Spleen (tissue), 11 donors: ENCODE measurements around the gene FARP1. TPM values are rescaled to one million over a fixed set of nuclear protein-coding genes. Genes with fewer than 3 reads are reported as not detected.

ENCODE experiments used
- DNase-seq: peaks from one replicate; pipeline ENCODE4 v3.0.0-alpha.2; 2020
- H3K27ac ChIP-seq, 8 donors: fragments of 200-600 bp; sonication (generic) in 7 of 8; 1 replicate in 4 of 8; 2 replicates in 4 of 8; pipeline versions ENCODE4 v1.5.0 to v1.8.0; 2016 to 2021; ENCODE audit warnings: inconsistent platforms in 4 of 8, mild to moderate bottlenecking in 4 of 8, moderate library complexity in 1 of 8
- H3K27me3 ChIP-seq, 7 donors: fragments of 200-600 bp; sonication (generic) in 6 of 7; replicated peaks in 1 of 7; 1 replicate in 4 of 7; 2 replicates in 3 of 7; pipeline versions ENCODE4 v1.5.0 to v1.8.0; 2016 to 2021; ENCODE audit warnings: inconsistent platforms in 3 of 7, mild to moderate bottlenecking in 1 of 7
- H3K36me3 ChIP-seq, 6 donors: fragments of 200-600 bp; sonication (generic) in 5 of 6; 1 replicate in 4 of 6; 2 replicates in 2 of 6; pipeline versions ENCODE4 v1.5.0 to v1.8.0; 2016 to 2021; ENCODE audit warnings: inconsistent platforms in 2 of 6
- H3K4me1 ChIP-seq, 6 donors: fragments of 200-600 bp; sonication (generic) in 5 of 6; 1 replicate in 3 of 6; 2 replicates in 3 of 6; pipeline versions ENCODE4 v1.5.0 to v1.8.0; 2016 to 2021; ENCODE audit warnings: inconsistent platforms in 3 of 6
- H3K4me3 ChIP-seq, 8 donors: fragments of 200-600 bp; sonication (generic) in 7 of 8; 1 replicate in 4 of 8; 2 replicates in 4 of 8; pipeline versions ENCODE4 v1.5.0 to v1.8.0; 2016 to 2021; ENCODE audit warnings: inconsistent platforms in 4 of 8, mild to moderate bottlenecking in 4 of 8, moderate library complexity in 2 of 8
- H3K9me3 ChIP-seq, 8 donors: fragments of 200-600 bp; sonication (generic) in 7 of 8; 1 replicate in 4 of 8; 2 replicates in 4 of 8; pipeline versions ENCODE4 v1.5.0 to v1.8.0; 2016 to 2021; ENCODE audit warnings: inconsistent platforms in 4 of 8
- CTCF ChIP-seq, 11 experiments: fragments of 200-600 bp in 7 of 11; fragments of 450-650 bp in 4 of 11; sonication (generic) in 4 of 11; IDR thresholded peaks in 8 of 11; conservative IDR thresholded peaks in 3 of 11; 1 replicate in 7 of 11; 2 replicates in 4 of 11; pipeline versions ENCODE4 v1.4.0 to v1.8.0; 2016 to 2021; ENCODE audit warnings: antibody characterized with exemption in 11 of 11, inconsistent platforms in 4 of 11, mild to moderate bottlenecking in 1 of 11
- POLR2A ChIP-seq, 3 donors: fragments of 450-650 bp; IDR thresholded peaks; one replicate each; pipeline ENCODE4 v1.5.1; 2017; ENCODE audit warnings: antibody characterized with exemption in 3 of 3, mild to moderate bottlenecking in 1 of 3
- POLR2AphosphoS5 ChIP-seq, 3 donors: sonication (generic); formaldehyde crosslinking; IDR thresholded peaks; one replicate each; pipeline ENCODE4 v1.5.1; 2017; ENCODE audit warnings: antibody characterized with exemption in 3 of 3
- WGBS, 5 donors: extraction: QIAGEN DNeasy Blood & Tissue Kit in 3 of 5; methylation state at CpG; one replicate each; pipeline versions ENCODE4 v1.1.5 to v1.1.7; 2013 to 2018; 5-methylcytosine and 5-hydroxymethylcytosine counted together
- intact Hi-C: fragments of 100-400 bp; cut with DNase I; formaldehyde crosslinking; loops from one replicate; pipeline ENCODE4 v1.15.0; 2023; ENCODE audit warnings: low total_unique reads
- polyA plus RNA-seq, 3 donors: library from polyadenylated mRNA; stranded (reverse); fragments of 200-250 nt; gene quantifications; one replicate each; pipeline ENCODE4 v1.2.1, GENCODE V29; 2013
- total RNA-seq, 7 donors: library from RNA; depleted of rRNA in 3 of 7; stranded (reverse); fragments of >200 nt in 3 of 7; fragmentation: NEBNext Ultra II Directional in 4 of 7; extraction: Animal tissue kit (Norgen Biotek cat#: 25700) in 4 of 7; gene quantifications; one replicate each; pipeline versions ENCODE4 v1.1.0 to v1.2.1, GENCODE V29; 2016 to 2021
- donor health status: healthy with polysubstance abuse.
- donor health status: DM: no; HTN: no; CAD: no; lungs with moderate emphysema.
- donor health status: DM: no; HTN: no; CAD: no.
- donor health status: Bipolar disorder and iron deficiency.
- donor health status: healthy.
- donor health status: DM: no; HTN: no; CAD: no.
- donor health status: DM: yes; HTN: yes; CAD: no.

The FARP1 gene
- total and polyA plus RNA-seq, 10 donors, result 3.7 to 60.9 (median 33.0) TPM

DNA sequence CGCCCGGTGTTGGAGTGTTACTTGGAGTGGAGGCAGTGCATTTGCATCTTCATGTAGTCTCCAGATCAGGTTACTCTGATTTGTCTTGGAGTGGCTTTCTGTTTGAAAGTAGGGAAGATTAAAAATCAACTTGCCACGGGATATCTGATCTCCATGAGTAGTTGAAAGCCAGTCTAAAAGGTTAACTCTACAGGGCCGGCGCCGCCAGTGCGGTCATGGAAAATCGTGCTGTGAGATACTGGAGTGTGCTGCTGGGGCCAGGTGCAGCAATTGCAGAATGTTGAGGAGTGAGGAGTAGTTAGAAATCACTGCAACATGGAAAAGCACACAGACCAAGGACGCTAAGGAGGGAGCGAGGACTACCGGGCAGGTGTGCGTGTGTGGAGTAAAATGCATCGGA is 259.0 kb downstream of the FARP1 start:
- intact Hi-C loops, result no loop called here
- H3K36me3 ChIP-seq, result peaks cover 0 to 4% (median 0%) of the 10 kb centered on the region in 6 donors
- no peak overlapping the region for H3K4me3 ChIP-seq
- DNase-seq, result no peak
- no peaks in the 10 kb centered on the region for H3K27me3 ChIP-seq
- H3K27ac ChIP-seq, result no peak overlapping the region
- H3K9me3 ChIP-seq, result no peaks in the 10 kb centered on the region
- H3K4me1 ChIP-seq, result no peaks in the 10 kb centered on the region
- 87 to 93% (median 92%) methylated on average over 13 of the region's 13 CpGs for WGBS, 5 donors
- TF ChIP-seq POLR2AphosphoS5 (IDR thresholded peaks at IDR 0.05), result no peak
- no peak for TF ChIP-seq POLR2A (IDR thresholded peaks at IDR 0.05)
- TF ChIP-seq CTCF (IDR thresholded peaks at IDR 0.05 in 8 of 11, conservative IDR thresholded peaks at IDR 0.05 in 3 of 11), result no peak

GRCh38 chr13:98403076-98403475 is 260.2 kb downstream of the FARP1 start:
- 89 to 98% (median 92%) methylated on average over 2 of the region's 2 CpGs for WGBS, 5 donors
- no peak for DNase-seq
- no peak overlapping the region for H3K4me3 ChIP-seq
- intact Hi-C loops, result no loop called here
- TF ChIP-seq CTCF (IDR thresholded peaks at IDR 0.05 in 8 of 11, conservative IDR thresholded peaks at IDR 0.05 in 3 of 11), result no peak
- no peak for TF ChIP-seq POLR2A (IDR thresholded peaks at IDR 0.05)
- no peaks in the 10 kb centered on the region for H3K4me1 ChIP-seq
- H3K9me3 ChIP-seq, result no peaks in the 10 kb centered on the region
- H3K27me3 ChIP-seq, result no peaks in the 10 kb centered on the region
- peaks cover 0 to 4% (median 0%) of the 10 kb centered on the region in 6 donors for H3K36me3 ChIP-seq
- H3K27ac ChIP-seq, result no peak overlapping the region

- no peak for TF ChIP-seq POLR2AphosphoS5 (IDR thresholded peaks at IDR 0.05)
These were observed 262.2 kb downstream of the FARP1 start for GRCh38 chr13:98405107-98405571.

DNA sequence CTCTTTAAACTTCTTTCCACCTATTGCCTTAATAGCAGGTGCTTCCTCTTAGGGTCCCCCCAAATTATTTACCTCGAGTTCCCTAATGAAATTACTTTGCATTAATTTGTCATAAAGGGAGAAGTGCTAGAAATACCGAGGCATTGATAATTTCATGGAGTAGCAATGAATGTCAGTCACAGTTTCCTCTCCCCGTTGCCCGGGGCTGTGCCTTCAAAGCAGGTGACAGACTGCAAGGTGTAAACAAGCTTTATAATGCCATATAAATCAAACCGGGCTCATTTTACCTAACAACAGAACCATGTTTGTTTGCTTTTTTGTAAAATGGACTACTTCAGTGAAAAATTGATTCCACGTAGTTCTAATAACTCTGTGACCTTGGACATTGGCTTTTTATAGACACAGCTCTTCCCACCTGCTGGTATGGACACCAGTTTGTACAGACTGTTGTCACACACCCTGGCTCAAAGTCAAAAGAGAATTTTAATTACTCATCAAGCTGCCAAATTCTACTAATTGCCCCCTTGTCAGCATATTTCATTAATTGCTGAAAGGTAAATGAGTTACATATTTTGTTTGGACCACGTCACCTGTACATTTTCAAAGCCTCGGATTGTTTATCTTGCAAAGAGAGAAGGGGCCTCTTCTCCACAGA is 262.9 kb downstream of the FARP1 start:
- DNase-seq, result no peak
- no peaks in the 10 kb centered on the region for H3K4me1 ChIP-seq
- H3K27ac ChIP-seq, result no peak overlapping the region
- intact Hi-C loops, result no loop called here
- H3K27me3 ChIP-seq, result no peaks in the 10 kb centered on the region
- 51 to 63% (median 59%) methylated on average over 8 of the region's 8 CpGs for WGBS, 5 donors
- peaks cover 0 to 5% (median 0%) of the 10 kb centered on the region in 6 donors for H3K36me3 ChIP-seq
- TF ChIP-seq CTCF (IDR thresholded peaks at IDR 0.05 in 8 of 11, conservative IDR thresholded peaks at IDR 0.05 in 3 of 11), result no peak
- TF ChIP-seq POLR2A (IDR thresholded peaks at IDR 0.05), result no peak
- TF ChIP-seq POLR2AphosphoS5 (IDR thresholded peaks at IDR 0.05), result no peak
- H3K9me3 ChIP-seq, result no peaks in the 10 kb centered on the region
- H3K4me3 ChIP-seq, result no peak overlapping the region

More at GRCh38 chr13:98405107-98405571, 262.2 kb downstream of the FARP1 start:
- H3K36me3 ChIP-seq, result peaks cover 0 to 4% (median 0%) of the 10 kb centered on the region in 6 donors
- no peak overlapping the region for H3K4me3 ChIP-seq
- H3K9me3 ChIP-seq, result no peaks in the 10 kb centered on the region
- no peaks in the 10 kb centered on the region for H3K4me1 ChIP-seq
- H3K27ac ChIP-seq, result no peak overlapping the region
- DNase-seq, result no peak
- WGBS, 5 donors, result 76 to 88% (median 84%) methylated on average over 7 of the region's 7 CpGs
- H3K27me3 ChIP-seq, result no peaks in the 10 kb centered on the region
- intact Hi-C loops, result no loop called here
